K562 (cell line): Measurements from ENCODE around the gene REC8. TPM values are rescaled to one million over a fixed set of nuclear protein-coding genes. Genes with fewer than 3 reads are reported as not detected.
A peak's percentile ranks its signal among the peaks of the same experiment; 100 is the strongest.

Experiments
- BHLHE40 ChIP-seq: IDR thresholded peaks from 2 replicates; pipeline ENCODE4 v1.6.1; 2011; ENCODE audit warnings: low read length, improper control_type of control experiment
- BRCA1 ChIP-seq, 2 experiments: fragments of 450-650 bp in 1 of 2; sonication (generic) in 1 of 2; formaldehyde crosslinking in 1 of 2; IDR thresholded peaks; 2 replicates each; pipeline versions ENCODE4 v1.5.0 to v1.6.1; 2017 to 2020; ENCODE audit warnings: mild to moderate bottlenecking in 1 of 2, missing genetic modification reagents in 1 of 2
- CSDE1 ChIP-seq, 2 experiments: fragments of 450-650 bp; IDR thresholded peaks; 2 replicates each; pipeline ENCODE4 v1.6.1; 2016; ENCODE audit warnings: mild to moderate bottlenecking in 1 of 2
- EGR1 ChIP-seq: fragments of 450-650 bp; conservative IDR thresholded peaks from 2 replicates; pipeline ENCODE4 v1.6.1; 2017; ENCODE audit warnings: mild to moderate bottlenecking
- FUS ChIP-seq: fragments of 200-400 bp; formaldehyde crosslinking; optimal IDR thresholded peaks from 2 replicates; pipeline ENCODE3; 2017; ENCODE audit warnings: low read depth, low read length
- HMG20A ChIP-seq: fragments of 450-650 bp; formaldehyde crosslinking; conservative IDR thresholded peaks from 2 replicates; pipeline ENCODE4 v1.4.0; 2020; ENCODE audit warnings: mild to moderate bottlenecking, mixed read lengths
- HNRNPK ChIP-seq: fragments of 200-400 bp; formaldehyde crosslinking; IDR thresholded peaks from one replicate; pipeline ENCODE4 v1.6.1; 2018; ENCODE audit warnings: mild to moderate bottlenecking, low read depth, low read length; ENCODE audit not compliant: poor library complexity, severe bottlenecking
- MTA1 ChIP-seq: fragments of 450-650 bp; IDR thresholded peaks from 2 replicates; pipeline ENCODE4 v1.6.1; 2017; ENCODE audit warnings: borderline replicate concordance
- PHB ChIP-seq: fragments of 250-450 bp; sonication (Bioruptor Pico); IDR thresholded peaks from 2 replicates; pipeline ENCODE4 v1.5.0; 2021
- ZBED1 ChIP-seq: IDR thresholded peaks from 2 replicates; pipeline ENCODE4 v1.6.1; 2014
- ZNF133 ChIP-seq: fragments of 250-450 bp; sonication (Bioruptor Pico); IDR thresholded peaks from 2 replicates; pipeline ENCODE4 v1.4.0; 2020; ENCODE audit warnings: mild to moderate bottlenecking
- ZNF263 ChIP-seq: sonication (generic); formaldehyde crosslinking; IDR thresholded peaks from 2 replicates; pipeline ENCODE4 v1.8.0; 2022; ENCODE audit warnings: mild to moderate bottlenecking, missing genetic modification reagents, borderline replicate concordance
- ZNF445 ChIP-seq: fragments of 250-450 bp; sonication (Bioruptor Pico); IDR thresholded peaks from 2 replicates; pipeline ENCODE4 v1.4.0; 2020; ENCODE audit warnings: low read depth, mild to moderate bottlenecking, moderate library complexity
- ZNF780A ChIP-seq: fragments of 250-450 bp; sonication (Bioruptor Pico); IDR thresholded peaks from 2 replicates; pipeline ENCODE4 v1.5.0; 2021; ENCODE audit warnings: mild to moderate bottlenecking
- polyA plus RNA-seq, 8 experiments: library from polyadenylated mRNA; depleted of rRNA in 4 of 8; stranded (reverse) in 5 of 8; unstranded in 3 of 8; fragments of >200 nt; fragmentation: Nextera tagmentation in 2 of 8; fragmentation: Illumina TruSeq in 1 of 8; extraction: Ambion mirVana in 2 of 8; extraction: Trizol in 1 of 8; gene quantifications; 2 replicates each; pipeline versions ENCODE4 v1.2.1 to v1.2.3, GENCODE V29; 2011 to 2014; ENCODE audit warnings: inconsistent platforms in 1 of 8, missing spikeins in 1 of 8
- total RNA-seq, 7 experiments: library from RNA; depleted of rRNA in 6 of 7; stranded (reverse); fragments of >200 nt in 6 of 7; fragmentation: Illumina TruSeq in 2 of 7; extraction: Trizol in 2 of 7; gene quantifications; 2 replicates each; pipeline versions ENCODE4 v1.2.1 to v1.2.3, GENCODE V29; 2011 to 2021; ENCODE audit warnings: low replicate concordance in 1 of 7
- TF ChIP-seq, protein P1 (sequence below): sonication (generic); formaldehyde crosslinking; IDR thresholded peaks from 2 replicates; pipeline ENCODE4 v1.8.0; 2023; ENCODE audit warnings: mild to moderate bottlenecking, missing genetic modification reagents
- TF ChIP-seq, protein P2 (sequence below): fragments of 250-450 bp; sonication (Bioruptor Pico); IDR thresholded peaks from 2 replicates; pipeline ENCODE4 v1.5.0; 2021; ENCODE audit warnings: mild to moderate bottlenecking, borderline replicate concordance
- TF ChIP-seq, protein P3 (sequence below): fragments of 450-650 bp; IDR thresholded peaks from 2 replicates; pipeline ENCODE4 v1.7.1; 2018; ENCODE audit warnings: mild to moderate bottlenecking, low read depth; ENCODE audit not compliant: partially characterized antibody

The REC8 gene
- total and polyA plus RNA-seq, 9 of the 15 experiments (the other 6 are each of a cell fraction or from before 2014, with no cell fraction given): 0.11 to 2.5 (median 0.85) TPM

DNA sequence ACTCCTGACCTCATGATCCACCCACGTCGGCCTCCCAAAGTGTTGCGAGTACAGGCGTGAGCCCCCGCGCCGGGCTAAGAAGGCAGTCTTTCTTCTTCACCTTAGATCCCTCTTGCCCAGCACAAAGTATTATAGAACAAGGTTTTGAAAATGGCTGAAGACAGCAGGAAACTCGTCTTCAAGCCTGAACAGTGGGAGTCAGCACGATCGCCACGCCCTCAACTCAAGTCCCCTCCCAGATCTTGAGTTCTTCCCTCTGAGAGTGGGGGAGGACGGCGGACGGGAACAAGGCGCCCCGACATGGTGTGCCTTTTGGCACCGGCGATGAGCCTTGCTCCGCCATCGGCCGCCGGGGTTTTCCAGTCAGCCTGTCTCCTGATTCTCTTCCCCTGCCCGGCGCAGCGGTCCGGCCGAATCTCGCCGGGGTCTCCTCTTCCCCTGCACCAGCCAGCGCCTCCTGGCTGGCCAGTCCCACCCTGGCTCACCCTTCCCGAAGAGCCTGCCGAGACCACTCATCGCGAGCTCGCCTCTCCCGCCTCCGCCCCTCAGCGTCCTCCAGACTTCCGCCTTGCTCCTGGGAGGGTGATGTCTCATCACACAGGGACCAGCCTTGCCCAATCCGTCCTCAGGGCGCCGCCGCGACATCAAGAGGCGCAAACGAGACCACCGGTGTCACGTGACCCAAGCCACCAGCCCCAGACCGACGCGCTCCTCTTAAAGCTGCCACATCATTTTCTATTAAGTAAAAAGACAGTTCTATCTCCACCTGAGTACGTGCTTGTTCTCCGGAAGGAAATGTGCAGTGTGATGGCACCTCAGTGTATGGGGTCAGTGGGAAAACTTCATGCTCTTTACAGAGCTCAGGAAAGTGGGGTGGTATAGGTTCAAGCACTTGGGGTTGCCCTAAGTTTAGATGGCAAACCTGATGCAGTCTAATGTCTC lies 41.3 kb downstream of the REC8 start, which contains the start of gene CHMP4A (continued):
- TF ChIP-seq, protein P1, sequence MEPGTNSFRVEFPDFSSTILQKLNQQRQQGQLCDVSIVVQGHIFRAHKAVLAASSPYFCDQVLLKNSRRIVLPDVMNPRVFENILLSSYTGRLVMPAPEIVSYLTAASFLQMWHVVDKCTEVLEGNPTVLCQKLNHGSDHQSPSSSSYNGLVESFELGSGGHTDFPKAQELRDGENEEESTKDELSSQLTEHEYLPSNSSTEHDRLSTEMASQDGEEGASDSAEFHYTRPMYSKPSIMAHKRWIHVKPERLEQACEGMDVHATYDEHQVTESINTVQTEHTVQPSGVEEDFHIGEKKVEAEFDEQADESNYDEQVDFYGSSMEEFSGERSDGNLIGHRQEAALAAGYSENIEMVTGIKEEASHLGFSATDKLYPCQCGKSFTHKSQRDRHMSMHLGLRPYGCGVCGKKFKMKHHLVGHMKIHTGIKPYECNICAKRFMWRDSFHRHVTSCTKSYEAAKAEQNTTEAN (CRISPR knock-in tag): no peak
- TF ChIP-seq PHB (CRISPR knock-in tag) (no peak), BRCA1 (IDR thresholded peaks at IDR 0.05) (no peak), BRCA1 (CRISPR knock-in tag; IDR thresholded peaks at IDR 0.05) (0 out of 2 replicates have a peak, but pooled peaks have one; percentile 68), HMG20A (CRISPR knock-in tag) (no peak), ZNF780A (CRISPR knock-in tag) (no peak), CSDE1 (IDR thresholded peaks at IDR 0.05) (peak in 1 of 2 experiments; percentile 58; a peak in 1 of 4 replicates), EGR1 (peak; percentile 69), BHLHE40 (peak; percentile 96), FUS (no peak), ZNF133 (CRISPR knock-in tag) (no peak), MTA1 (peak; percentile 98), ZNF263 (CRISPR knock-in tag) (peak; percentile 94), ZNF445 (no peak), HNRNPK (no peak), ZBED1 (no peak)
- TF ChIP-seq, protein P2, sequence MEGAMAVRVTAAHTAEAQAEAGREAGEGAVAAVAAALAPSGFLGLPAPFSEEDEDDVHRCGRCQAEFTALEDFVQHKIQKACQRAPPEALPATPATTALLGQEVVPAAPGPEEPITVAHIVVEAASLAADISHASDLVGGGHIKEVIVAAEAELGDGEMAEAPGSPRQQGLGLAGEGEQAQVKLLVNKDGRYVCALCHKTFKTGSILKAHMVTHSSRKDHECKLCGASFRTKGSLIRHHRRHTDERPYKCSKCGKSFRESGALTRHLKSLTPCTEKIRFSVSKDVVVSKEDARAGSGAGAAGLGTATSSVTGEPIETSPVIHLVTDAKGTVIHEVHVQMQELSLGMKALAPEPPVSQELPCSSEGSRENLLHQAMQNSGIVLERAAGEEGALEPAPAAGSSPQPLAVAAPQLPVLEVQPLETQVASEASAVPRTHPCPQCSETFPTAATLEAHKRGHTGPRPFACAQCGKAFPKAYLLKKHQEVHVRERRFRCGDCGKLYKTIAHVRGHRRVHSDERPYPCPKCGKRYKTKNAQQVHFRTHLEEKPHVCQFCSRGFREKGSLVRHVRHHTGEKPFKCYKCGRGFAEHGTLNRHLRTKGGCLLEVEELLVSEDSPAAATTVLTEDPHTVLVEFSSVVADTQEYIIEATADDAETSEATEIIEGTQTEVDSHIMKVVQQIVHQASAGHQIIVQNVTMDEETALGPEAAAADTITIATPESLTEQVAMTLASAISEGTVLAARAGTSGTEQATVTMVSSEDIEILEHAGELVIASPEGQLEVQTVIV (CRISPR knock-in tag): no peak
- TF ChIP-seq, protein P3, sequence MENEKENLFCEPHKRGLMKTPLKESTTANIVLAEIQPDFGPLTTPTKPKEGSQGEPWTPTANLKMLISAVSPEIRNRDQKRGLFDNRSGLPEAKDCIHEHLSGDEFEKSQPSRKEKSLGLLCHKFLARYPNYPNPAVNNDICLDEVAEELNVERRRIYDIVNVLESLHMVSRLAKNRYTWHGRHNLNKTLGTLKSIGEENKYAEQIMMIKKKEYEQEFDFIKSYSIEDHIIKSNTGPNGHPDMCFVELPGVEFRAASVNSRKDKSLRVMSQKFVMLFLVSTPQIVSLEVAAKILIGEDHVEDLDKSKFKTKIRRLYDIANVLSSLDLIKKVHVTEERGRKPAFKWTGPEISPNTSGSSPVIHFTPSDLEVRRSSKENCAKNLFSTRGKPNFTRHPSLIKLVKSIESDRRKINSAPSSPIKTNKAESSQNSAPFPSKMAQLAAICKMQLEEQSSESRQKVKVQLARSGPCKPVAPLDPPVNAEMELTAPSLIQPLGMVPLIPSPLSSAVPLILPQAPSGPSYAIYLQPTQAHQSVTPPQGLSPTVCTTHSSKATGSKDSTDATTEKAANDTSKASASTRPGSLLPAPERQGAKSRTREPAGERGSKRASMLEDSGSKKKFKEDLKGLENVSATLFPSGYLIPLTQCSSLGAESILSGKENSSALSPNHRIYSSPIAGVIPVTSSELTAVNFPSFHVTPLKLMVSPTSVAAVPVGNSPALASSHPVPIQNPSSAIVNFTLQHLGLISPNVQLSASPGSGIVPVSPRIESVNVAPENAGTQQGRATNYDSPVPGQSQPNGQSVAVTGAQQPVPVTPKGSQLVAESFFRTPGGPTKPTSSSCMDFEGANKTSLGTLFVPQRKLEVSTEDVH: peak; percentile 75
